Activated T-helper 2 cell treated with anti-CD3 and anti-CD28 coated beads, Interferon-gamma antibody, Interleukin-2, Interleukin-4, amounts not matched to agents 10 μg/mL and 5 μg/mL and 100 μg/mL, durations not matched to agents 14 hours and 24 hours and 36 hours (primary cell): Measurements from ENCODE around the gene PPP3CB. TPM values are rescaled to one million over a fixed set of nuclear protein-coding genes. Genes with fewer than 3 reads are reported as not detected.
A peak's percentile ranks its signal among the peaks of the same experiment; 100 is the strongest.

Experiments
- DNase-seq: peaks from one replicate; pipeline ENCODE4 v3.0.0; 2021; ENCODE audit warnings: low spot score
- H3K27ac Mint-ChIP-seq: one replicate; pipeline ENCODE4 v1.8.0; 2021; ENCODE audit warnings: mixed read lengths
- H3K27me3 Mint-ChIP-seq: one replicate; pipeline ENCODE4 v1.8.0; 2021; ENCODE audit warnings: low read depth, mixed read lengths
- H3K36me3 Mint-ChIP-seq: one replicate; pipeline ENCODE4 v1.8.0; 2021; ENCODE audit warnings: low read depth, mixed read lengths
- H3K4me1 Mint-ChIP-seq: one replicate; pipeline ENCODE4 v1.8.0; 2021; ENCODE audit warnings: low read depth, mixed read lengths
- H3K4me3 Mint-ChIP-seq: one replicate; pipeline ENCODE4 v1.8.0; 2021; ENCODE audit warnings: low read depth, mild to moderate bottlenecking, moderate library complexity, mixed read lengths
- H3K9me3 Mint-ChIP-seq: one replicate; pipeline ENCODE4 v1.8.0; 2021; ENCODE audit warnings: mixed read lengths
- intact Hi-C: fragments of 100-400 bp; cut with micrococcal nuclease; formaldehyde crosslinking; loops from one replicate; pipeline ENCODE4 v1.15.1; 2023
- total RNA-seq: library from RNA; stranded (reverse); gene quantifications from 2 replicates; pipeline ENCODE4 v1.2.3, GENCODE V29; 2022

Gene PPP3CB
- total RNA-seq, result 45.4 and 46.0 TPM in 2 replicates

- no peaks in the 10 kb centered on the region for H3K27me3 Mint-ChIP-seq
- peaks cover 44% of the 10 kb centered on the region for H3K4me1 Mint-ChIP-seq
- H3K27ac Mint-ChIP-seq, result peak within 1 kb of the TSS; percentile 98
- peak within 1 kb of the TSS; percentile 95 for H3K4me3 Mint-ChIP-seq
- peaks cover 36% of the 10 kb centered on the region for H3K36me3 Mint-ChIP-seq
- no peak for DNase-seq
- intact Hi-C loops, result loop anchor here (1.0 to 10.0 kb wide), 6 partner anchors 16 to 279 kb away; partner anchors contain the start of genes ANXA7, MRPS16 and SEC24C
- H3K9me3 Mint-ChIP-seq, result no peaks in the 10 kb centered on the region
These were observed at the start of gene PPP3CB for GRCh38 chr10:73495884-73496674. PPP3CB (minus strand) TSS chr10:73496024; CDS start chr10:73495889, 135 bp downstream.

GRCh38 chr10:73545357-73545756 lies 49.5 kb upstream of the PPP3CB start:
- H3K4me3 Mint-ChIP-seq, result no peak overlapping the region
- no peak overlapping the region for H3K27ac Mint-ChIP-seq
- no peak for DNase-seq
- intact Hi-C loops, result no loop called here
- H3K27me3 Mint-ChIP-seq, result peaks cover 9% of the 10 kb centered on the region
- no peaks in the 10 kb centered on the region for H3K36me3 Mint-ChIP-seq
- no peaks in the 10 kb centered on the region for H3K9me3 Mint-ChIP-seq
- peaks cover 1% of the 10 kb centered on the region for H3K4me1 Mint-ChIP-seq

- intact Hi-C loops, result no loop called here
- H3K27me3 Mint-ChIP-seq, result peaks cover 27% of the 10 kb centered on the region
- peaks cover 19% of the 10 kb centered on the region for H3K4me1 Mint-ChIP-seq
- no peak overlapping the region for H3K27ac Mint-ChIP-seq
- H3K36me3 Mint-ChIP-seq, result no peaks in the 10 kb centered on the region
- DNase-seq, result no peak
- no peaks in the 10 kb centered on the region for H3K9me3 Mint-ChIP-seq
- no peak overlapping the region for H3K4me3 Mint-ChIP-seq
These were observed 41.9 kb upstream of the PPP3CB start for GRCh38 chr10:73537709-73538108.

GRCh38 chr10:73537288-73537687 lies 41.5 kb upstream of the PPP3CB start:
- intact Hi-C loops, result no loop called here
- H3K9me3 Mint-ChIP-seq, result no peaks in the 10 kb centered on the region

GRCh38 chr10:73534857-73535256 lies 39.0 kb upstream of the PPP3CB start:
- Mint-ChIP-seq H3K27me3 (peaks cover 21% of the 10 kb centered on the region), H3K4me3 (no peak overlapping the region), H3K36me3 (no peaks in the 10 kb centered on the region), H3K9me3 (no peaks in the 10 kb centered on the region), H3K4me1 (peaks cover 19% of the 10 kb centered on the region), H3K27ac (no peak overlapping the region)
- no peak for DNase-seq
- intact Hi-C loops, result no loop called here

More at GRCh38 chr10:73537288-73537687, 41.5 kb upstream of the PPP3CB start:
- peaks cover 19% of the 10 kb centered on the region for H3K4me1 Mint-ChIP-seq
- H3K27ac Mint-ChIP-seq, result no peak overlapping the region
- H3K27me3 Mint-ChIP-seq, result peaks cover 27% of the 10 kb centered on the region
- H3K4me3 Mint-ChIP-seq, result no peak overlapping the region
- no peaks in the 10 kb centered on the region for H3K36me3 Mint-ChIP-seq
- DNase-seq, result no peak

- H3K27me3 Mint-ChIP-seq, result peaks cover 6% of the 10 kb centered on the region
- H3K27ac Mint-ChIP-seq, result no peak overlapping the region
- H3K9me3 Mint-ChIP-seq, result no peaks in the 10 kb centered on the region
- no peaks in the 10 kb centered on the region for H3K4me1 Mint-ChIP-seq
- no peak overlapping the region for H3K4me3 Mint-ChIP-seq
- H3K36me3 Mint-ChIP-seq, result no peaks in the 10 kb centered on the region
- intact Hi-C loops, result loop anchor here (1.0 to 5.0 kb wide), 2 partner anchors 98 to 115 kb away; no protein-coding TSS in a partner anchor
- DNase-seq, result peak; percentile 25
These were observed 33.4 kb upstream of the PPP3CB start for GRCh38 chr10:73529089-73529832.

- DNase-seq, result no peak
- no peaks in the 10 kb centered on the region for H3K36me3 Mint-ChIP-seq
- H3K27me3 Mint-ChIP-seq, result no peaks in the 10 kb centered on the region
- H3K4me1 Mint-ChIP-seq, result peaks cover 2% of the 10 kb centered on the region
- no peak overlapping the region for H3K4me3 Mint-ChIP-seq
- no peak overlapping the region for H3K27ac Mint-ChIP-seq
- H3K9me3 Mint-ChIP-seq, result no peaks in the 10 kb centered on the region
- intact Hi-C loops, result no loop called here
These were observed 26.4 kb upstream of the PPP3CB start for GRCh38 chr10:73522263-73522662.

GRCh38 chr10:73519336-73519735 lies 23.5 kb upstream of the PPP3CB start:
- Mint-ChIP-seq H3K4me1 (peaks cover 2% of the 10 kb centered on the region), H3K9me3 (no peaks in the 10 kb centered on the region)

GRCh38 chr10:73517166-73517888 lies 21.5 kb upstream of the PPP3CB start:
- H3K4me3 Mint-ChIP-seq, result no peak overlapping the region
- intact Hi-C loops, result no loop called here
- H3K36me3 Mint-ChIP-seq, result no peaks in the 10 kb centered on the region
- H3K4me1 Mint-ChIP-seq, result peaks cover 2% of the 10 kb centered on the region
- no peak for DNase-seq
- H3K9me3 Mint-ChIP-seq, result no peaks in the 10 kb centered on the region
- H3K27me3 Mint-ChIP-seq, result no peaks in the 10 kb centered on the region
- no peak overlapping the region for H3K27ac Mint-ChIP-seq

More at GRCh38 chr10:73519336-73519735, 23.5 kb upstream of the PPP3CB start:
- no peak overlapping the region for H3K4me3 Mint-ChIP-seq
- H3K27me3 Mint-ChIP-seq, result no peaks in the 10 kb centered on the region
- DNase-seq, result no peak
- H3K27ac Mint-ChIP-seq, result no peak overlapping the region
- intact Hi-C loops, result no loop called here
- H3K36me3 Mint-ChIP-seq, result no peaks in the 10 kb centered on the region

GRCh38 chr10:73512207-73512743 lies 16.5 kb upstream of the PPP3CB start:
- no peak overlapping the region for H3K4me3 Mint-ChIP-seq
- DNase-seq, result no peak
- H3K4me1 Mint-ChIP-seq, result no peaks in the 10 kb centered on the region
- no peaks in the 10 kb centered on the region for H3K9me3 Mint-ChIP-seq
- H3K27me3 Mint-ChIP-seq, result no peaks in the 10 kb centered on the region
- H3K36me3 Mint-ChIP-seq, result no peaks in the 10 kb centered on the region
- H3K27ac Mint-ChIP-seq, result no peak overlapping the region
- intact Hi-C loops, result no loop called here

- no peak for DNase-seq
- Mint-ChIP-seq H3K27me3 (no peaks in the 10 kb centered on the region), H3K27ac (no peak overlapping the region), H3K4me3 (no peak overlapping the region), H3K9me3 (no peaks in the 10 kb centered on the region), H3K36me3 (peaks cover 5% of the 10 kb centered on the region), H3K4me1 (no peaks in the 10 kb centered on the region)
- intact Hi-C loops, result no loop called here
These were observed 13.9 kb upstream of the PPP3CB start for GRCh38 chr10:73509695-73510094.

GRCh38 chr10:73506491-73506890 lies 10.7 kb upstream of the PPP3CB start:
- H3K27me3 Mint-ChIP-seq, result no peaks in the 10 kb centered on the region
- peaks cover 9% of the 10 kb centered on the region for H3K4me1 Mint-ChIP-seq
- H3K4me3 Mint-ChIP-seq, result no peak overlapping the region
- intact Hi-C loops, result no loop called here
- no peak overlapping the region for H3K27ac Mint-ChIP-seq
- DNase-seq, result no peak
- no peaks in the 10 kb centered on the region for H3K9me3 Mint-ChIP-seq
- H3K36me3 Mint-ChIP-seq, result peaks cover 26% of the 10 kb centered on the region
